Heart left ventricle (tissue), 16 donors: ENCODE measurements around the gene NGEF. TPM values are rescaled to one million over a fixed set of nuclear protein-coding genes. Genes with fewer than 3 reads are reported as not detected.
A peak's percentile ranks its signal among the peaks of the same experiment; 100 is the strongest.
"Not testable (repeated sequence)": the region's sequence is repeated elsewhere in the genome, so short reads cannot be mapped to it uniquely, and the experiment has no call there.

ENCODE experiments used
- ATAC-seq, 4 donors: fragments of 200-7000 bp; cut with Tn5 transposase; one replicate each; pipeline ENCODE4 v1.9.1; 2020 to 2022; ENCODE audit warnings: moderate library complexity in 4 of 4, mild to moderate bottlenecking in 3 of 4, moderate number of reproducible peaks in 1 of 4
- DNase-seq, 5 donors: peaks; one replicate each; pipeline ENCODE4 v3.0.0-alpha.2; 2020
- H3K27ac ChIP-seq, 12 donors: fragments of 200-600 bp; sonication (generic) in 4 of 12; one replicate each; pipeline versions ENCODE4 v1.5.0 to v1.8.0; 2016 to 2022; ENCODE audit warnings: mild to moderate bottlenecking in 2 of 12
- H3K27me3 ChIP-seq, 9 donors: fragments of 200-600 bp; sonication (generic) in 2 of 9; one replicate each; pipeline versions ENCODE4 v1.5.1 to v1.8.0; 2016 to 2022; ENCODE audit warnings: mild to moderate bottlenecking in 3 of 9
- H3K36me3 ChIP-seq, 9 donors: fragments of 200-600 bp; sonication (generic) in 2 of 9; one replicate each; pipeline versions ENCODE4 v1.5.0 to v1.8.0; 2018 to 2022; ENCODE audit warnings: mild to moderate bottlenecking in 2 of 9
- H3K4me1 ChIP-seq, 12 donors: fragments of 200-600 bp; sonication (generic) in 4 of 12; one replicate each; pipeline versions ENCODE4 v1.5.0 to v1.8.0; 2016 to 2022; ENCODE audit warnings: mild to moderate bottlenecking in 3 of 12
- H3K4me3 ChIP-seq, 12 donors: fragments of 200-600 bp; sonication (generic) in 4 of 12; one replicate each; pipeline versions ENCODE4 v1.5.0 to v1.8.0; 2017 to 2022; ENCODE audit warnings: mild to moderate bottlenecking in 9 of 12, moderate library complexity in 4 of 12
- H3K9me3 ChIP-seq, 12 donors: fragments of 200-600 bp; sonication (generic) in 4 of 12; one replicate each; pipeline versions ENCODE4 v1.5.0 to v1.8.0; 2016 to 2022; ENCODE audit warnings: mild to moderate bottlenecking in 1 of 12
- CTCF ChIP-seq, 12 donors: fragments of 200-600 bp; sonication (generic) in 4 of 12; IDR thresholded peaks; one replicate each; pipeline versions ENCODE4 v1.5.0 to v1.8.0; 2018 to 2022; ENCODE audit warnings: antibody characterized with exemption in 12 of 12, mild to moderate bottlenecking in 5 of 12
- POLR2A ChIP-seq, 2 donors: fragments of 450-650 bp; IDR thresholded peaks; one replicate each; pipeline ENCODE4 v1.6.1; 2017; ENCODE audit warnings: antibody characterized with exemption in 2 of 2, mild to moderate bottlenecking in 2 of 2, moderate library complexity in 2 of 2
- WGBS, 4 donors: extraction: QIAGEN DNeasy Blood & Tissue Kit in 2 of 4; methylation state at CpG; one replicate each; pipeline versions ENCODE4 v1.1.5 to v1.1.7; 2013 to 2018; 5-methylcytosine and 5-hydroxymethylcytosine counted together
- intact Hi-C, 10 donors: fragments of 100-400 bp; cut with DNase I; formaldehyde crosslinking; loops; one replicate each; pipeline versions ENCODE4 v1.11.1 to v1.14.2; 2022
- polyA plus RNA-seq, 2 donors: library from polyadenylated mRNA; stranded (reverse); fragments of 200-250 nt; gene quantifications; one replicate each; pipeline ENCODE4 v1.2.3, GENCODE V29; 2013
- total RNA-seq, 9 donors: library from RNA; depleted of rRNA in 2 of 9; stranded (reverse); fragments of >200 nt in 2 of 9; fragmentation: NEBNext Ultra II Directional in 3 of 9; extraction: Animal tissue kit (Norgen Biotek cat#: 25700) in 3 of 9; gene quantifications; one replicate each; pipeline versions ENCODE4 v1.1.0 to v1.2.4, GENCODE V29; 2016 to 2023
- donor health status: ischemic (EF 13 %, LVEDD 7.1; RV severe dilation, severe dysfunction).
- donor health status: healthy with polysubstance abuse.
- donor health status: DM: no; HTN: yes; CAD: no.
- donor health status: DM: no; HTN: no; CAD: no.
- donor health status: ischemic (EF 25% LVEDD 6.9; RV normal size, moderate dysfunction).
- donor health status: ischemic (EF 25% LVEDD 5.7; RV mildly dilated, moderate dysfunction).
- donor health status: healthy.
- donor health status: DM: yes; HTN: yes; CAD: no.
- donor health status: ischemic (EF 35%, LVEDD 5.7; RV mildly dilated, moderate dysfunction).
- donor health status: nonischemic (EF 11% LVEDD 7.7; RV severe dilation, severe dysfunction).
- donor health status: DM: yes; HTN: yes; CAD: no.
- donor health status: PGD.
- donor health status: ischemic (EF 29% LVEDD 5.4; RV normal size, mild dysfunction).
- donor health status: nonischemic (EF 23%, LVEDD 6.1; RV moderate dilation, normal function).

The NGEF gene
- total and polyA plus RNA-seq, 11 donors = 0.15 to 0.62 (median 0.42) TPM; not detected in 4

- whole genome bisulfite sequencing, 4 donors = 24 to 28% (median 26%) methylated on average over 18 to 22 of the region's 22 CpGs
- Histone ChIP-seq H3K4me1 (peaks cover 0 to 29% (median 13%) of the 10 kb centered on the region in 12 donors), H3K9me3 (no peaks in the 10 kb centered on the region), H3K4me3 (no peak overlapping the region), H3K27me3 (peaks cover 0 to 16% (median 0%) of the 10 kb centered on the region in 9 donors), H3K27ac (no peak overlapping the region), H3K36me3 (no peaks in the 10 kb centered on the region)
- ATAC-seq (peak in 2 of 4 donors; percentile 50 to 51), DNase-seq (peak; percentile 47 to 81 (median 56))
- TF ChIP-seq POLR2A (IDR thresholded peaks at IDR 0.05) = no peak
- TF ChIP-seq CTCF (IDR thresholded peaks at IDR 0.05) = peak; percentile 77 to 96 (median 90)
- intact Hi-C loops = loop anchor here in 7 of 10 donors (5.0 to 10.0 kb wide), 5 partner anchors 198 to 449 kb away; partner anchors contain the start of gene ATG16L1 (in 2 of the 7)
Observed at GRCh38 chr2:233053928-233054784, 41.1 kb upstream of the NGEF start.

- peak overlapping the region in 6 of 12 donors; percentile 51 to 85 (median 67) for H3K27ac ChIP-seq
- H3K4me1 ChIP-seq = peaks cover 0 to 26% (median 12%) of the 10 kb centered on the region in 12 donors
- ATAC-seq, H3K4me3 ChIP-seq, H3K9me3 ChIP-seq, H3K36me3 ChIP-seq: not testable (repeated sequence)
- DNase-seq = peak in 1 of 5 donors; percentile 6
- 89 to 97% (median 94%) methylated on average over 4 of the region's 4 CpGs for WGBS, 4 donors
- peaks cover 0 to 16% (median 0%) of the 10 kb centered on the region in 9 donors for H3K27me3 ChIP-seq
- intact Hi-C loops = loop anchor here in 7 of 10 donors (5.0 to 10.0 kb wide), 5 partner anchors 198 to 448 kb away; partner anchors contain the start of gene ATG16L1 (in 2 of the 7)
Observed at GRCh38 chr2:233052517-233052916, 39.5 kb upstream of the NGEF start.

- 22 to 31% (median 28%) methylated on average over 23 to 24 of the region's 24 CpGs for WGBS, 4 donors
- H3K9me3 ChIP-seq = no peaks in the 10 kb centered on the region
- H3K4me1 ChIP-seq = peaks cover 0 to 26% (median 12%) of the 10 kb centered on the region in 12 donors
- H3K27ac ChIP-seq = peak overlapping the region in 9 of 12 donors; percentile 13 to 85 (median 60)
- no peaks in the 10 kb centered on the region for H3K36me3 ChIP-seq
- peak; percentile 83 to 88 (median 86) for DNase-seq
- peak; percentile 83 to 98 (median 96) for ATAC-seq
- H3K27me3 ChIP-seq = peaks cover 0 to 16% (median 0%) of the 10 kb centered on the region in 9 donors
- intact Hi-C loops = loop anchor here in 7 of 10 donors (5.0 to 10.0 kb wide), 5 partner anchors 197 to 447 kb away; partner anchors contain the start of gene ATG16L1 (in 2 of the 7)
- TF ChIP-seq CTCF (IDR thresholded peaks at IDR 0.05) (no peak), POLR2A (IDR thresholded peaks at IDR 0.05) (no peak)
- no peak overlapping the region for H3K4me3 ChIP-seq
Observed at GRCh38 chr2:233051241-233052149, 38.4 kb upstream of the NGEF start.

GRCh38 chr2:233049194-233049761, 36.2 kb upstream of the NGEF start:
- 47 to 57% (median 49%) methylated on average over 4 of the region's 4 CpGs for whole genome bisulfite sequencing, 4 donors

More at GRCh38 chr2:233049194-233049761, 36.2 kb upstream of the NGEF start:
- H3K27me3 ChIP-seq = peaks cover 0 to 16% (median 0%) of the 10 kb centered on the region in 9 donors
- H3K4me1 ChIP-seq = peaks cover 0 to 22% (median 9%) of the 10 kb centered on the region in 12 donors
- ATAC-seq = no peak
- DNase-seq = no peak
- H3K36me3 ChIP-seq = no peaks in the 10 kb centered on the region
- H3K27ac ChIP-seq = no peak overlapping the region
- TF ChIP-seq POLR2A (IDR thresholded peaks at IDR 0.05) (no peak), CTCF (IDR thresholded peaks at IDR 0.05) (no peak)
- H3K4me3 ChIP-seq = no peak overlapping the region
- H3K9me3 ChIP-seq = no peaks in the 10 kb centered on the region
- intact Hi-C loops = no loop called here
